ENCODE data around the gene DCDC2.
"Not testable (repeated sequence)": the region's sequence is repeated elsewhere in the genome, so short reads cannot be mapped to it uniquely, and the experiment has no call there.

Gene DCDC2

GRCh38 chr6:24313251-24314141 lies 44.4 kb downstream of the DCDC2 start:
- CTCF ChIA-PET: interaction anchor here (1.1 to 1.3 kb wide), 2 partner anchors 39 to 46 kb away, joined by 3 to 4 read pairs; no protein-coding TSS in a partner anchor
- POLR2A ChIA-PET: no interaction called here
- TF ChIP-seq CTCF (IDR thresholded peaks at IDR 0.05; ENCODE audit: control extremely low read depth, extremely low read depth, low read depth, missing control alignments): no peak
- DNase-seq (ENCODE audit: extremely low spot score): no peak

- CTCF ChIA-PET: interaction anchor here (1.0 kb wide), 1 partner anchor 28 kb away, joined by 3 read pairs; no protein-coding TSS in a partner anchor
These were observed 46.1 kb downstream of the DCDC2 start for GRCh38 chr6:24311775-24312174.

GRCh38 chr6:24307881-24308280 lies 50.0 kb downstream of the DCDC2 start:
- POLR2A ChIA-PET: no interaction called here
- CTCF ChIA-PET: interaction anchor here (0.9 to 1.3 kb wide), 2 partner anchors 15 to 17 kb away, joined by 4 read pairs; no protein-coding TSS in a partner anchor
- no peak for DNase-seq (ENCODE audit: extremely low spot score)
- no peak for TF ChIP-seq CTCF (IDR thresholded peaks at IDR 0.05; ENCODE audit: control extremely low read depth, extremely low read depth, low read depth, missing control alignments)

More at GRCh38 chr6:24311775-24312174, 46.1 kb downstream of the DCDC2 start:
- POLR2A ChIA-PET; DNase-seq (ENCODE audit: extremely low spot score): not testable (repeated sequence)

- ChIA-PET POLR2A (no interaction called here), CTCF (interaction anchor here (0.7 to 1.3 kb wide), 2 partner anchors 16 to 82 kb away, joined by 3 to 4 read pairs; no protein-coding TSS in a partner anchor)
- no peak for TF ChIP-seq CTCF (IDR thresholded peaks at IDR 0.05; ENCODE audit: control extremely low read depth, extremely low read depth, low read depth, missing control alignments)
- no peak for DNase-seq (ENCODE audit: extremely low spot score)
These were observed 50.9 kb downstream of the DCDC2 start for GRCh38 chr6:24306936-24307335.

GRCh38 chr6:24306038-24306437 lies 51.8 kb downstream of the DCDC2 start:
- no peak for TF ChIP-seq CTCF (IDR thresholded peaks at IDR 0.05; ENCODE audit: control extremely low read depth, extremely low read depth, low read depth, missing control alignments)
- DNase-seq (ENCODE audit: extremely low spot score): no peak
- ChIA-PET CTCF (no interaction called here), POLR2A (no interaction called here)

- POLR2A ChIA-PET: no interaction called here
These were observed 60.9 kb downstream of the DCDC2 start for GRCh38 chr6:24296944-24297343.

GRCh38 chr6:24293852-24294251 lies 64.0 kb downstream of the DCDC2 start:
- POLR2A ChIA-PET; DNase-seq (ENCODE audit: extremely low spot score): not testable (repeated sequence)
- CTCF ChIA-PET: interaction anchor here (1.1 kb wide), 1 partner anchor 30 kb away, joined by 3 read pairs; no protein-coding TSS in a partner anchor

More at GRCh38 chr6:24296944-24297343, 60.9 kb downstream of the DCDC2 start:
- TF ChIP-seq CTCF (IDR thresholded peaks at IDR 0.05; ENCODE audit: control extremely low read depth, extremely low read depth, low read depth, missing control alignments): no peak
- CTCF ChIA-PET: interaction anchor here (1.0 kb wide), 1 partner anchor 35 kb away, joined by 3 read pairs; no protein-coding TSS in a partner anchor
- no peak for DNase-seq (ENCODE audit: extremely low spot score)

Measured in GM10248 (cell line).